OCI-LY7 (cell line): ENCODE results near the gene ZNF837.

Experiments used
- CTCF ChIP-seq: fragments of 200-600 bp; sonication (generic); conservative IDR thresholded peaks from 2 replicates; pipeline ENCODE4 v1.5.1; 2014; ENCODE audit warnings: mild to moderate bottlenecking, antibody characterized with exemption, low read length, moderate library complexity, mixed read lengths
- EZH2phosphoT487 ChIP-seq: fragments of 200-600 bp; sonication (generic); IDR thresholded peaks from 2 replicates; pipeline ENCODE4 v1.6.1; 2018; ENCODE audit warnings: low read depth, borderline replicate concordance, mild to moderate bottlenecking, mixed run types, antibody characterized with exemption, low read length, moderate library complexity, mixed read lengths

- TF ChIP-seq CTCF, result peak; percentile 62
- TF ChIP-seq EZH2phosphoT487, result no peak
These were observed 26.2 kb upstream of the ZNF837 start for GRCh38 chr19:58406818-58407657.
